ENCODE data around the gene MAP6D1.

The MAP6D1 gene

GRCh38 chr3:183774631-183775030 is 50.7 kb downstream of the MAP6D1 start:
- FAIRE-seq (peak; percentile 50), DNase-seq (ENCODE audit: insufficient read length, low spot score) (no peak)
- no peak for TF ChIP-seq POLR2A (IDR thresholded peaks at IDR 0.05; ENCODE audit: low read depth, low read length)

- no peak for TF ChIP-seq POLR2A (IDR thresholded peaks at IDR 0.05; ENCODE audit: low read depth, low read length)
Measured at GRCh38 chr3:183769453-183769852, 55.9 kb downstream of the MAP6D1 start.

GRCh38 chr3:183768114-183768513 is 57.3 kb downstream of the MAP6D1 start:
- no peak for TF ChIP-seq POLR2A (IDR thresholded peaks at IDR 0.05; ENCODE audit: low read depth, low read length)
- DNase-seq (ENCODE audit: insufficient read length, low spot score), result no peak
- no peak for FAIRE-seq

More at GRCh38 chr3:183769453-183769852, 55.9 kb downstream of the MAP6D1 start:
- FAIRE-seq, result no peak
- DNase-seq (ENCODE audit: insufficient read length, low spot score), result no peak

- peak; percentile 81 for DNase-seq (ENCODE audit: insufficient read length, low spot score)
- FAIRE-seq, result peak; percentile 94
- TF ChIP-seq POLR2A (IDR thresholded peaks at IDR 0.05; ENCODE audit: low read depth, low read length), result no peak
Measured at GRCh38 chr3:183766745-183767606, 58.4 kb downstream of the MAP6D1 start.

- no peak for TF ChIP-seq POLR2A (IDR thresholded peaks at IDR 0.05; ENCODE audit: low read depth, low read length)
- DNase-seq (ENCODE audit: insufficient read length, low spot score), result no peak
- no peak for FAIRE-seq
Measured at GRCh38 chr3:183766107-183766506, 59.3 kb downstream of the MAP6D1 start.

All from H54 (cell line).